Suprapubic skin (tissue), 4 donors: ENCODE results near the gene FBXO10. TPM values are rescaled to one million over a fixed set of nuclear protein-coding genes. Genes with fewer than 3 reads are reported as not detected.

Source experiments
- DNase-seq, 2 donors: peaks; one replicate each; pipeline ENCODE4 v3.0.0-alpha.2; 2019; ENCODE audit warnings: low spot score in 2 of 2
- H3K27ac ChIP-seq: fragments of 200-600 bp; sonication (generic); one replicate; pipeline ENCODE4 v1.5.1; 2019
- H3K27me3 ChIP-seq: fragments of 200-600 bp; sonication (generic); one replicate; pipeline ENCODE4 v1.5.1; 2019
- H3K36me3 ChIP-seq: fragments of 200-600 bp; sonication (generic); one replicate; pipeline ENCODE4 v1.5.1; 2019
- H3K4me1 ChIP-seq: fragments of 200-600 bp; sonication (generic); one replicate; pipeline ENCODE4 v1.5.1; 2019
- H3K4me3 ChIP-seq: fragments of 200-600 bp; sonication (generic); one replicate; pipeline ENCODE4 v1.5.1; 2019; ENCODE audit warnings: mild to moderate bottlenecking
- H3K9me3 ChIP-seq: fragments of 200-600 bp; sonication (generic); one replicate; pipeline ENCODE4 v1.5.1; 2019
- EP300 ChIP-seq: sonication (generic); formaldehyde crosslinking; IDR thresholded peaks from one replicate; pipeline ENCODE4 v1.6.1; 2017; ENCODE audit warnings: antibody characterized with exemption
- POLR2A ChIP-seq, 2 donors: fragments of 450-650 bp; IDR thresholded peaks; one replicate each; pipeline ENCODE4 v1.6.1; 2017; ENCODE audit warnings: antibody characterized with exemption in 2 of 2, mild to moderate bottlenecking in 2 of 2, moderate library complexity in 2 of 2
- POLR2AphosphoS5 ChIP-seq, 3 donors: sonication (generic); formaldehyde crosslinking; IDR thresholded peaks; one replicate each; pipeline ENCODE4 v1.6.1; 2017; ENCODE audit warnings: antibody characterized with exemption in 3 of 3
- WGBS: methylation state at CpG from one replicate; pipeline ENCODE4 v1.1.5; 2018; 5-methylcytosine and 5-hydroxymethylcytosine counted together
- total RNA-seq, 4 donors: library from RNA; depleted of rRNA; stranded (reverse); fragments of >200 nt; gene quantifications; one replicate each; pipeline ENCODE4 v1.1.0, GENCODE V29; 2016
- TF ChIP-seq, protein P1 (sequence below), 2 donors: fragments of 200-600 bp in 1 of 2; fragments of 450-650 bp in 1 of 2; sonication (generic) in 1 of 2; IDR thresholded peaks; one replicate each; pipeline ENCODE4 v1.5.1; 2016 to 2019; ENCODE audit warnings: antibody characterized with exemption in 2 of 2, mild to moderate bottlenecking in 1 of 2, moderate library complexity in 1 of 2

The FBXO10 gene
- total RNA-seq, 4 donors from 2014 or later, result 2.7 to 4.7 (median 3.2) TPM

DNA sequence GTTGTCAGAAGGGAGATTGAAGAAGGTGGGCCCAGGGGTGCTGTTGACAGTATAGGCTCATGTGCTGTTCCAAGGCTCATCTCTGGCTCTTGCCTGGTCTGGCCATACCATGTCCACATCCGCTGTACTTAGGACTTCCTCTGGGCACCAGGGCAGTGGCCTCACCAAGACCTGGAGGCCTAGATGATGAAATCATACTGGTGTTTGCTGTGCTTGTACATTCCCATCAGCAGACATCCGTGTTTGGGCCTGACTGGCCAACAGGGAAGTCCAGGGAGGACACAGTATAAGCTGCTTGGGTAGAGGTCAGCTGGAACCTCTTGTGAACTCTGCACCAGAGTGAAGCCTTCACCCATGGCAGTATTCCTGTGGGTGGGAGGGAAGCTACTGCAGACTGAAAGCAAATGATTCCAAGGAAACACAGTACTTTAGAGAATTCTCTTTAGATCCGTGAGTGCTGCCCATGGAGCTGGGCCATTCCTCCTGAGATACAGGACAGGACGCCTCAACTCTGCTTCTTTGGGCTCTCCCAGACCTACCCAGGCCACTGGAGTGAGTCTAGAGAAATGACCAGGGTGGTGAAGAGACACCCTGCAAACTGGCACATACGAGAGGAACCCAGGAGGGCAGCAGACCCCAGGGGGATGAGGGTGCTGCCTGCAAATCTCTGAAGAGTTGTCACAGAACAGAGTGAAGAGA is 67.9 kb downstream of the FBXO10 start:
- peaks cover 42% of the 10 kb centered on the region for H3K36me3 ChIP-seq
- TF ChIP-seq, protein P1, sequence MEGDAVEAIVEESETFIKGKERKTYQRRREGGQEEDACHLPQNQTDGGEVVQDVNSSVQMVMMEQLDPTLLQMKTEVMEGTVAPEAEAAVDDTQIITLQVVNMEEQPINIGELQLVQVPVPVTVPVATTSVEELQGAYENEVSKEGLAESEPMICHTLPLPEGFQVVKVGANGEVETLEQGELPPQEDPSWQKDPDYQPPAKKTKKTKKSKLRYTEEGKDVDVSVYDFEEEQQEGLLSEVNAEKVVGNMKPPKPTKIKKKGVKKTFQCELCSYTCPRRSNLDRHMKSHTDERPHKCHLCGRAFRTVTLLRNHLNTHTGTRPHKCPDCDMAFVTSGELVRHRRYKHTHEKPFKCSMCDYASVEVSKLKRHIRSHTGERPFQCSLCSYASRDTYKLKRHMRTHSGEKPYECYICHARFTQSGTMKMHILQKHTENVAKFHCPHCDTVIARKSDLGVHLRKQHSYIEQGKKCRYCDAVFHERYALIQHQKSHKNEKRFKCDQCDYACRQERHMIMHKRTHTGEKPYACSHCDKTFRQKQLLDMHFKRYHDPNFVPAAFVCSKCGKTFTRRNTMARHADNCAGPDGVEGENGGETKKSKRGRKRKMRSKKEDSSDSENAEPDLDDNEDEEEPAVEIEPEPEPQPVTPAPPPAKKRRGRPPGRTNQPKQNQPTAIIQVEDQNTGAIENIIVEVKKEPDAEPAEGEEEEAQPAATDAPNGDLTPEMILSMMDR (IDR thresholded peaks at IDR 0.05), result no peak
- TF ChIP-seq EP300, result no peak
- no peak for TF ChIP-seq POLR2A (IDR thresholded peaks at IDR 0.05)
- no peak for TF ChIP-seq POLR2AphosphoS5 (IDR thresholded peaks at IDR 0.05)
- H3K4me1 ChIP-seq, result no peaks in the 10 kb centered on the region
- 96% methylated on average over 4 of the region's 5 CpGs for WGBS
- no peak overlapping the region for H3K27ac ChIP-seq
- H3K9me3 ChIP-seq, result no peaks in the 10 kb centered on the region
- H3K27me3 ChIP-seq, result no peaks in the 10 kb centered on the region
- no peak for DNase-seq
- H3K4me3 ChIP-seq, result no peak overlapping the region

DNA sequence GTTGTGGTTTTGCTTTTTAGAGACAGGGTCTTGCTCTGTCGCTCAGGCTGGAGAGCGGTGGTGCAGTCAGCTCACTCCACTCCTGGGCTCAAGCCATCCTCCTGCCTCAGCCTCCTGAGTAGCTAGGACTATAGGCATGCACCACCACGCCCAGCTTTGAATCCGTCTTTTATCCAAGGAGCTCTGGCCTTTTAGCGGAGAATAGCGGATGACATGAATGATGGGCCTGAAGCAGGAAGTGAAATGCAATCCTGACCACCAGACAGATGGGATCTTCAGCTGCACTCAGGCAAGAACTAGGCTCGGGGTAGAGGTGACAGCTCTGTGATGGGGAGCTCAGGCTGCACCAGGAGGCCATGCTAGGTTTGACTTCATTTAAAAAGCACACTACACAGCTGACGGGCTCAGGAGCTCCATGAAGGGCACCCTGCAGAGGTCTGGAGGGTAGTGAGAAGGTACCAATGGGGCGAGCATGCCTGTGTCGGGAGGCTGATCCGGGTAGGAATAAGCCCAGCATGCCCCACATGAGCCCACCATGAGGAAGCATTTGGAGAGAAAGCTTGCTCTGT is 68.5 kb downstream of the FBXO10 start:
- no peak for TF ChIP-seq POLR2A (IDR thresholded peaks at IDR 0.05)
- TF ChIP-seq, protein P1 (IDR thresholded peaks at IDR 0.05), result no peak
- no peak for TF ChIP-seq EP300
- TF ChIP-seq POLR2AphosphoS5 (IDR thresholded peaks at IDR 0.05), result no peak
- Histone ChIP-seq H3K27me3 (no peaks in the 10 kb centered on the region), H3K4me3 (no peak overlapping the region), H3K36me3 (peaks cover 48% of the 10 kb centered on the region), H3K9me3 (no peaks in the 10 kb centered on the region), H3K27ac (no peak overlapping the region), H3K4me1 (no peaks in the 10 kb centered on the region)
- WGBS, result 92% methylated on average over 11 of the region's 11 CpGs
- no peak for DNase-seq

DNA sequence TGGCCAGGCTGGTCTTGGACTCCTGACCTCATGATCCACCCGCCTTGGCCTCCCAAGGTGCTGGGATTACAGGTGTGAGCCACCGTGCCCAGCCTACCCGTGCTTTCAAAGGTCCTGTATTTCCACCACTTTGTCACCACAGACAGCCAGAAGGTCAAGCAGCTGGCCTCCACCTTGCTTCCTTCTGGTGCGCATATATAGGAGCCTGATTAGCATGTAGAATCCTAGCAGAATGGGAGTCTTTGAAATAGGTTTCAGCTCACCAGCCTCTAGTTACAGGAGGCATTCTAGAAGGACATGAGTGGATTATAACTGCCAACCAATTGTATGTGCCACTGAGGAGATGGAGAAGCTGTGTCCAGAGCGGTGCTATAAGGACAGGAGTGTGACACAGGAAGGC is 71.6 kb downstream of the FBXO10 start:
- no peaks in the 10 kb centered on the region for H3K9me3 ChIP-seq
- no peaks in the 10 kb centered on the region for H3K27me3 ChIP-seq
- 92% methylated on average over 5 of the region's 5 CpGs for WGBS
- no peak for DNase-seq
- H3K36me3 ChIP-seq, result peaks cover 68% of the 10 kb centered on the region
- H3K4me3 ChIP-seq, result no peak overlapping the region
- no peaks in the 10 kb centered on the region for H3K4me1 ChIP-seq
- TF ChIP-seq POLR2A (IDR thresholded peaks at IDR 0.05) (no peak), EP300 (no peak), POLR2AphosphoS5 (IDR thresholded peaks at IDR 0.05) (no peak)
- TF ChIP-seq, protein P1 (IDR thresholded peaks at IDR 0.05), result no peak
- no peak overlapping the region for H3K27ac ChIP-seq

DNA sequence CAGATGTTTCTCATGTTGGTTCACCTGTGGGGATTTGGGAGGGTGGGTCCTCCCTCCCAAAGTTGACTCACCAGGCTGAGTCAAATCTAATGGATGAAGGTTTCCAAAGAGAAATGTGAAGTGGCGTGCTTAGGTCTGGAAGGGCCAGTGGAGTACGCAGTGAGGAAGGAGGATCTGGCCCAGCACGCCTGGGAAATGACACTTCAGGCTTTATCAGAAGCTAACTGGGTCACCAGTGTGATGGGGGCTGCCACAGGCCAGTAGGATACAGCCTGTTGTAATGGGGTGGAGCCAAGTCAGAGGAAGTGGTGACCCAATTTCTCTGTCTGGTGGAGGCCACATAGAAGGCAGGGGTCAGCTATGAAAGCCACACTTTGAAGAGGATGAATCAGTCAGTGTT is 72.4 kb downstream of the FBXO10 start:
- Histone ChIP-seq H3K36me3 (peaks cover 75% of the 10 kb centered on the region), H3K27ac (no peak overlapping the region), H3K4me1 (no peaks in the 10 kb centered on the region), H3K27me3 (no peaks in the 10 kb centered on the region), H3K9me3 (no peaks in the 10 kb centered on the region), H3K4me3 (no peak overlapping the region)
- TF ChIP-seq POLR2AphosphoS5 (IDR thresholded peaks at IDR 0.05), result no peak
- no peak for TF ChIP-seq POLR2A (IDR thresholded peaks at IDR 0.05)
- TF ChIP-seq, protein P1 (IDR thresholded peaks at IDR 0.05), result no peak
- TF ChIP-seq EP300, result no peak
- 100% methylated on average over 3 of the region's 3 CpGs for WGBS
- DNase-seq, result no peak

DNA sequence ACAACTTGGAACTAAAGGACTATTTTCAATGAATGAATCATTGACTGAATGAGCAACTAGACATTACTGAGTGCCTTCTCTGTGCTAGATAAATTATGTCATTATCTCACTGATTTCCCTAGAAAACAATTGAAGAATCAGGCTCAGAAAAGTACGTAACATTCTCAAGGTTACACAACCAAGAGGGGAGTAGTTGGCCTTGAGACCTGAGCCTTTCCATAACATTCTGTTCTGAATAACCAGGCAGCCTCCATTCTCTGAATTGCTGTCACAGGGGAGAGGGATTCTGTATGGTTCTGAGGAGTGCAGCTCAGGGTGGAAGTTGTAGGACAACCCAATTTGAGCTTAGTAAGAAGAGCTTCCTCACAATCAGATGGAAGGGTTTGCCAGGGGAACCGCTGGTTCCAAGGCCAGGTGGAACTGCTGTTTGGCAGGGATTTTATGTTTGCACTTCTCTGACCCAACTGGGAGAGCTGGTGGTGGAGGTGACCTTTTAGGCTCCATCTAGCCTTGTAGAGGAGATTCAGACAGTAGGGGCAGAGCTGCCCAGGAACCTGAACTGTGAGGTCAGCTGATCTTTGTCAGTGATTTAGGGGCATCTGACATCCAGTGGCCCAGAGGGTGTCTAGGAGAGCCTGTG is 74.1 kb downstream of the FBXO10 start:
- no peak overlapping the region for H3K4me3 ChIP-seq
- TF ChIP-seq, protein P1 (IDR thresholded peaks at IDR 0.05), result no peak
- TF ChIP-seq EP300 (no peak), POLR2AphosphoS5 (IDR thresholded peaks at IDR 0.05) (no peak), POLR2A (IDR thresholded peaks at IDR 0.05) (no peak)
- 58% methylated on average over 2 of the region's 2 CpGs for WGBS

More for the DNA sequence above, 74.1 kb downstream of the FBXO10 start:
- Histone ChIP-seq H3K27me3 (no peaks in the 10 kb centered on the region), H3K9me3 (no peaks in the 10 kb centered on the region), H3K27ac (no peak overlapping the region), H3K4me1 (no peaks in the 10 kb centered on the region), H3K36me3 (peaks cover 76% of the 10 kb centered on the region)
- no peak for DNase-seq
